Neural cell (in vitro differentiated cells): ENCODE measurements around the gene PVALB. TPM values are rescaled to one million over a fixed set of nuclear protein-coding genes. Genes with fewer than 3 reads are reported as not detected.

ENCODE experiments used
- H2AFZ ChIP-seq: fragments of 200-600, 300-800 bp; sonication (generic), shearing (Covaris generic); 2 replicates; pipeline ENCODE4 v1.6.0; 2014; ENCODE audit warnings: low read depth, mild to moderate bottlenecking, antibody characterized with exemption, low read length, moderate library complexity
- H3F3A ChIP-seq: fragments of 200-600 bp; shearing (Covaris generic); 2 replicates; pipeline ENCODE4 v1.6.1; 2016; ENCODE audit warnings: mild to moderate bottlenecking, moderate library complexity, mixed read lengths, antibody characterized with exemption, low read length; ENCODE audit not compliant: insufficient read depth, poor library complexity, severe bottlenecking
- H3K27ac ChIP-seq: fragments of 200-600, 300-800 bp; sonication (generic), shearing (Covaris generic); 2 replicates; pipeline ENCODE4 v1.5.1; 2014; ENCODE audit warnings: mild to moderate bottlenecking, low read length, moderate library complexity
- H3K27me3 ChIP-seq: fragments of 300-800, 200-600 bp; sonication (generic), shearing (Covaris generic); 2 replicates; pipeline ENCODE4 v1.6.0; 2014; ENCODE audit warnings: mild to moderate bottlenecking, low read depth, low read length, moderate library complexity; ENCODE audit not compliant: insufficient read depth
- H3K36me3 ChIP-seq: fragments of 300-800, 200-600 bp; sonication (generic), shearing (Covaris generic); 2 replicates; pipeline ENCODE4 v1.5.1; 2014; ENCODE audit warnings: mild to moderate bottlenecking, antibody characterized with exemption, low read length, moderate library complexity; ENCODE audit not compliant: insufficient read depth
- H3K4me2 ChIP-seq: fragments of 300-800, 200-600 bp; sonication (generic), shearing (Covaris generic); 2 replicates; pipeline ENCODE4 v1.6.0; 2014; ENCODE audit warnings: mild to moderate bottlenecking, low read length
- H3K4me3 ChIP-seq: fragments of 300-800, 200-600 bp; sonication (generic), shearing (Covaris generic); 2 replicates; pipeline ENCODE4 v1.5.1; 2014; ENCODE audit warnings: mild to moderate bottlenecking, low read length, moderate library complexity
- H3K79me2 ChIP-seq: fragments of 200-600 bp; shearing (Covaris generic); replicated peaks from 2 replicates; pipeline ENCODE4 v1.6.0; 2014; ENCODE audit warnings: mild to moderate bottlenecking, low read length, moderate library complexity; ENCODE audit not compliant: insufficient read depth
- H3K9ac ChIP-seq: fragments of 300-800, 200-600 bp; sonication (generic), shearing (Covaris generic); 2 replicates; pipeline ENCODE4 v1.6.1; 2016; ENCODE audit warnings: mild to moderate bottlenecking, low read length, mixed read lengths
- H3K9me2 ChIP-seq: fragments of 200-600 bp; shearing (Covaris generic); 2 replicates; pipeline ENCODE4 v1.6.1; 2016; ENCODE audit warnings: mild to moderate bottlenecking, low read length, mixed read lengths; ENCODE audit not compliant: insufficient read depth
- H3K9me3 ChIP-seq: fragments of 200-600, 300-800 bp; sonication (generic), shearing (Covaris generic); 2 replicates; pipeline ENCODE4 v1.6.1; 2016; ENCODE audit warnings: mild to moderate bottlenecking, mixed run types, low read length, moderate library complexity, mixed read lengths
- H4K20me1 ChIP-seq: fragments of 200-600 bp; shearing (Covaris generic); 2 replicates; pipeline ENCODE4 v1.6.1; 2016; ENCODE audit warnings: mild to moderate bottlenecking, mixed run types; ENCODE audit not compliant: insufficient read depth
- CTCF ChIP-seq: fragments of 450-650 bp; IDR thresholded peaks from 2 replicates; pipeline ENCODE4 v1.5.1; 2014; ENCODE audit warnings: antibody characterized with exemption, mild to moderate bottlenecking, moderate library complexity; ENCODE audit not compliant: poor library complexity, severe bottlenecking
- EP300 ChIP-seq: fragments of 450-650 bp; conservative IDR thresholded peaks from 2 replicates; pipeline ENCODE4 v1.6.1; 2014; ENCODE audit warnings: antibody characterized with exemption, mild to moderate bottlenecking, moderate library complexity; ENCODE audit not compliant: poor library complexity, severe bottlenecking
- EZH2 ChIP-seq: fragments of 200-600, 300-800 bp; shearing (Covaris generic), sonication (generic); IDR thresholded peaks from 2 replicates; pipeline ENCODE4 v1.6.1; 2014; ENCODE audit warnings: antibody characterized with exemption, low read length, borderline replicate concordance, mild to moderate bottlenecking; ENCODE audit not compliant: insufficient read depth, poor library complexity, severe bottlenecking
- MXI1 ChIP-seq: fragments of 450-650 bp; conservative IDR thresholded peaks from 2 replicates; pipeline ENCODE4 v1.6.1; 2014; ENCODE audit warnings: antibody characterized with exemption, mild to moderate bottlenecking; ENCODE audit not compliant: poor library complexity, severe bottlenecking
- POLR2AphosphoS5 ChIP-seq: IDR thresholded peaks from 2 replicates; pipeline ENCODE4 v1.6.1; 2012
- RAD21 ChIP-seq: fragments of 450-650 bp; conservative IDR thresholded peaks from 2 replicates; pipeline ENCODE4 v1.6.1; 2014; ENCODE audit warnings: antibody characterized with exemption, mild to moderate bottlenecking, moderate library complexity
- REST ChIP-seq: IDR thresholded peaks from 2 replicates; pipeline ENCODE4 v1.6.1; 2012; ENCODE audit warnings: borderline replicate concordance
- SMC3 ChIP-seq: fragments of 450-650 bp; conservative IDR thresholded peaks from 2 replicates; pipeline ENCODE4 v1.6.1; 2014; ENCODE audit warnings: antibody characterized with exemption, mild to moderate bottlenecking, moderate library complexity; ENCODE audit not compliant: poor library complexity
- TAF1 ChIP-seq: IDR thresholded peaks from 2 replicates; pipeline ENCODE4 v1.6.1; 2012; ENCODE audit warnings: low read depth
- polyA plus RNA-seq: library from polyadenylated mRNA; depleted of rRNA; stranded (reverse); fragments of >200 nt; gene quantifications from 2 replicates; pipeline ENCODE4 v1.2.3, GENCODE V29; 2014

Gene PVALB
- polyA plus RNA-seq, 1 donor from 2014 or later, result not detected

GRCh38 chr22:36756746-36757655 is 59.8 kb downstream of the PVALB start:
- Histone ChIP-seq H3K9me2 (no peaks in the 10 kb centered on the region), H3K27ac (no peak overlapping the region), H2AFZ (no peak overlapping the region), H3K27me3 (no peaks in the 10 kb centered on the region), H3K36me3 (no peaks in the 10 kb centered on the region), H3K9me3 (no peaks in the 10 kb centered on the region), H3F3A (no peaks in the 10 kb centered on the region), H3K4me3 (no peak overlapping the region), H3K79me2 (no peaks in the 10 kb centered on the region), H3K9ac (no peak overlapping the region), H3K4me2 (no peak overlapping the region), H4K20me1 (no peaks in the 10 kb centered on the region)
- TF ChIP-seq RAD21 (no peak), SMC3 (no peak), REST (no peak), POLR2AphosphoS5 (no peak)

GRCh38 chr22:36756031-36756430 is 60.8 kb downstream of the PVALB start:
- no peaks in the 10 kb centered on the region for H3K79me2 ChIP-seq
- no peaks in the 10 kb centered on the region for H3K27me3 ChIP-seq
- H4K20me1 ChIP-seq, result no peaks in the 10 kb centered on the region
- no peak overlapping the region for H3K9ac ChIP-seq
- H3K4me2 ChIP-seq, result no peak overlapping the region
- H3F3A ChIP-seq, result no peaks in the 10 kb centered on the region
- no peak for TF ChIP-seq POLR2AphosphoS5
- no peak for TF ChIP-seq REST
- TF ChIP-seq RAD21, result no peak
- TF ChIP-seq SMC3, result no peak
- no peak for TF ChIP-seq CTCF
- TF ChIP-seq MXI1, result no peak
- TF ChIP-seq EZH2, result no peak
- TF ChIP-seq EP300, result no peak
- no peak for TF ChIP-seq TAF1
- no peaks in the 10 kb centered on the region for H3K9me2 ChIP-seq
- no peak overlapping the region for H2AFZ ChIP-seq
- H3K9me3 ChIP-seq, result no peaks in the 10 kb centered on the region
- no peak overlapping the region for H3K27ac ChIP-seq
- H3K4me3 ChIP-seq, result no peak overlapping the region
- no peaks in the 10 kb centered on the region for H3K36me3 ChIP-seq
